IPS DF 6.9 (cell line): ENCODE data around the gene ZC3HAV1L.
"Not testable (repeated sequence)": the region's sequence is repeated elsewhere in the genome, so short reads cannot be mapped to it uniquely, and the experiment has no call there.

Source experiments
- DNase-seq: peaks from one replicate; pipeline ENCODE4 v3.0.0-alpha.2; 2013; ENCODE audit warnings: low read depth, low spot score
- H3K27ac ChIP-seq: one replicate; pipeline ENCODE4 v1.5.1; 2013; ENCODE audit warnings: low read length, control low read depth
- H3K27me3 ChIP-seq: 2 replicates; pipeline ENCODE4 v1.6.1; 2013; ENCODE audit warnings: mild to moderate bottlenecking, low read length; ENCODE audit not compliant: control insufficient read depth, insufficient read depth
- H3K36me3 ChIP-seq: 2 replicates; pipeline ENCODE4 v1.6.1; 2013; ENCODE audit warnings: low read length; ENCODE audit not compliant: control insufficient read depth, insufficient read depth
- H3K4me1 ChIP-seq: 2 replicates; pipeline ENCODE4 v1.6.1; 2013; ENCODE audit warnings: low read length; ENCODE audit not compliant: control insufficient read depth, insufficient read depth
- H3K4me3 ChIP-seq: 2 replicates; pipeline ENCODE4 v1.5.1; 2013; ENCODE audit warnings: mild to moderate bottlenecking, low read length
- H3K9me3 ChIP-seq: 2 replicates; pipeline ENCODE4 v1.6.1; 2013; ENCODE audit warnings: low read length, inconsistent platforms; ENCODE audit not compliant: control insufficient read depth, insufficient read depth
- WGBS: extraction: QIAGEN DNeasy Blood & Tissue Kit; methylation state at CpG from one replicate; pipeline ENCODE4 v1.1.7; 2013; ENCODE audit warnings: mixed read lengths, missing lambda C conversion rate; ENCODE audit not compliant: insufficient read length, insufficient coverage; 5-methylcytosine and 5-hydroxymethylcytosine counted together

Gene ZC3HAV1L

DNA sequence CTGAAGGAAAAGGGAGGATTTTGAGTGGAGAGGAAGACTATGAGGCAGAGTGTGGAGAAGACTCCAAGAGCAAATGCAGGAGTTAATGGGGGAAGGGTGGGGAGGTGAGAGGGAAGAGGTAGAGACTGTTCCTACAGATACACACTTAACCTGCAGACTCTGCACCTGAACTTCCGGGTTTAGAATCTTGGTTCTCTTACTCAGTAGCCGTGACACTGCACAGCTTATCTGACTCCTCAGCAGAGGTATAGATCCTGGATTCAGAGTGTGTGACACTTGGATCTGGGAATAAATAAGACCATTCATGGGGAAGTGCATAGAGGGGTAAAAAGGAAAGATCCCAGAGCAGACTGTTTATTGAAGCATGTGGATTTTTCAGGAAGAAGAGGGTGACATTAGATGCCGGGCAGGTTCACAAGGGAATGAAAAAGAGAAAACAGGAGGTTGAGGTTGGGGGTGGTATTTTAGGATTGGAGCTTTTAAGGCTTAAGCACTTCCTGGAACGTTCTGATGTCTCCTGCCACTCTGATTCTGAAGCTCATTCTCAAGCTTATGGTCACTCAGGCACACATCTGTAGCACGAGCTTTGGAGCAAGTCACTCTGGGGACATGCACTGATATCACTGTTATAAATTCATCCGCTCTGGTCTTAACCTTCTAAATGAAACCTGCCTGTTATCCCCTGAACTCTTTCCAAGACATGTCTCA is 5.7 kb upstream of the ZC3HAV1L start:
- WGBS = no CpG with 5 or more reads among the region's 6 CpGs
- Histone ChIP-seq H3K27ac (no peak overlapping the region), H3K4me1 (no peaks in the 10 kb centered on the region), H3K4me3 (no peak overlapping the region), H3K27me3 (no peaks in the 10 kb centered on the region), H3K9me3 (no peaks in the 10 kb centered on the region), H3K36me3 (no peaks in the 10 kb centered on the region; the same call in 1 of the 2 replicates)
- DNase-seq = no peak

DNA sequence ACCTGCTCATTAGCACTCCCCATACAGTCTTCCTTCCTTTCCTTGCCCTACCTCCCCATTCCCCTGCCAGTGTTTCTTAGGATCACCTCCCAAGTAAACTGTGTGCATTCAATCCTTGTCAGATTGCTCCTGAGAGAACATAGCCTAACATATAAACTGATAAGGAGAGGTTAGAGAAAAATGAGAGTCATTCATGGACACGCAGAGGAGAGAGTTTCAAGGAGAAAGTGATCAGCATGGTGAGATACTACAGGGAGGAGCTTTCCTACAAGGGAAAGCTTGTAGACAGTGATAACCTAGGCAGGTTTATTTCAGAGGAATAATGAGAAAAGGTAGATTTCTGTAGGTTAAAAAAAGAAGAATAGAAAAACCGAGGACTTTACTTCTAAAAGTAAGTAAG is 2.8 kb upstream of the ZC3HAV1L start:
- DNase-seq = no peak
- Histone ChIP-seq H3K27me3 (no peaks in the 10 kb centered on the region), H3K27ac (no peak overlapping the region), H3K36me3 (no peaks in the 10 kb centered on the region), H3K4me1 (no peaks in the 10 kb centered on the region), H3K9me3 (no peaks in the 10 kb centered on the region), H3K4me3 (no peak overlapping the region)
- no CpG with 5 or more reads among the region's 2 CpGs for WGBS

- no peak for DNase-seq
- H3K9me3 ChIP-seq = no peaks in the 10 kb centered on the region
- no peak overlapping the region for H3K27ac ChIP-seq
- H3K27me3 ChIP-seq = no peaks in the 10 kb centered on the region
- no peaks in the 10 kb centered on the region for H3K4me1 ChIP-seq
- no peaks in the 10 kb centered on the region for H3K36me3 ChIP-seq
- no peak overlapping the region for H3K4me3 ChIP-seq
- no CpG with 5 or more reads among the region's 3 CpGs for WGBS
These were observed 1.1 kb upstream of the ZC3HAV1L start for GRCh38 chr7:139036901-139037300.

GRCh38 chr7:139034855-139035585 is 822 bp downstream of the ZC3HAV1L start:
- no CpG with 5 or more reads among the region's 47 CpGs for WGBS
- no peaks in the 10 kb centered on the region for H3K36me3 ChIP-seq
- no peaks in the 10 kb centered on the region for H3K4me1 ChIP-seq
- H3K4me3 ChIP-seq = peak overlapping the region; percentile 55; the same call in 1 of the 2 replicates
- no peak for DNase-seq
- H3K27ac ChIP-seq = no peak overlapping the region
- H3K27me3 ChIP-seq = no peaks in the 10 kb centered on the region
- H3K9me3 ChIP-seq = no peaks in the 10 kb centered on the region

DNA sequence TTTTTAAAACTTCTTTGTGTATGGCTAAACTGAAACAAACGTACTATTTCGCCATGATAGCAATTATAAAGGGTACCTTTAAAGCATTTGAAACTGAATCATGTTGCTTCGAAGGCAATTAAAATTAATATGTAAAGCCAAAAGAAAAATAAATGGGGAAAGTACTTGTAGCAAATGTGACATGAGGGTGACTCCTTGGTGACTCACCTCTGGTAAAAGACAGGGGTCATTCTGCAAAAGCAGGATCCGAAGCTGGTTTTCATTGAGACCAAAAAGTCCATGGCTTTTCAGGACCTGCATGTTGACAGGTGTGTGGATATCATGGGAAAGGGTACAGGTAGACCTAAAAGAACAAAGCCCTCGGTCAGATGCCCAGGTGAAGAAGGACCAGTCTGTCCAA is 1.5 kb downstream of the ZC3HAV1L start:
- no peaks in the 10 kb centered on the region for H3K4me1 ChIP-seq
- no peak overlapping the region for H3K4me3 ChIP-seq
- no peaks in the 10 kb centered on the region for H3K9me3 ChIP-seq
- WGBS = no CpG with 5 or more reads among the region's 5 CpGs
- DNase-seq = no peak
- H3K27me3 ChIP-seq = no peaks in the 10 kb centered on the region
- no peak overlapping the region for H3K27ac ChIP-seq
- H3K36me3 ChIP-seq = no peaks in the 10 kb centered on the region

- no peak for DNase-seq
- Histone ChIP-seq H3K4me1 (no peaks in the 10 kb centered on the region), H3K4me3 (no peak overlapping the region), H3K27me3 (no peaks in the 10 kb centered on the region), H3K9me3 (no peaks in the 10 kb centered on the region), H3K36me3 (no peaks in the 10 kb centered on the region), H3K27ac (no peak overlapping the region)
- no CpG with 5 or more reads among the region's 6 CpGs for WGBS
These were observed 2.3 kb downstream of the ZC3HAV1L start for GRCh38 chr7:139033346-139034114.

GRCh38 chr7:139032473-139032872 is 3.4 kb downstream of the ZC3HAV1L start:
- Histone ChIP-seq H3K27me3 (no peaks in the 10 kb centered on the region), H3K27ac (no peak overlapping the region), H3K9me3 (no peaks in the 10 kb centered on the region), H3K4me1 (no peaks in the 10 kb centered on the region), H3K4me3 (no peak overlapping the region), H3K36me3 (no peaks in the 10 kb centered on the region)
- DNase-seq = no peak
- no CpG with 5 or more reads among the region's 4 CpGs for WGBS

DNA sequence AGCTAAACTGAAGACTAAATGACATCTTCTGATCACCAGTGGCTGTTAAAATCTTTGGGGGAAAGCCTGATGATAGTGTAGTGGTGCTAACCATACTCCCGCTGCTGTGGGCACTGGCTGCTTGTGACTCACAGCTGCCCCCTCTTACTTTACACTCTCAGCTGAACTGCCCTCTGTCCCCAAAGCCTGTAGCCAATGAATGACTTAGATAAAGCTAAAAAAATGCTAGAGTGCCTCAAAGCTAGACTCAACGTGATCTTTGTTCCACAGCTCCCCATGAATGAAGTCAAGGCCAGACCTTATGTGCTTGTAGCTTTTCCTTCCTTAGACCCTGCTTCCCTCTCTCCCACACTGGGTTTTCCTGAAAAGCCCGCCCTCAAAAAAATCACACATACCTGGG is 6.5 kb downstream of the ZC3HAV1L start:
- H3K9me3 ChIP-seq = no peaks in the 10 kb centered on the region
- H3K27me3 ChIP-seq = no peaks in the 10 kb centered on the region
- WGBS = no CpG with 5 or more reads among the region's 3 CpGs
- no peaks in the 10 kb centered on the region for H3K4me1 ChIP-seq
- no peak overlapping the region for H3K27ac ChIP-seq
- H3K4me3 ChIP-seq = no peak overlapping the region
- DNase-seq = no peak
- H3K36me3 ChIP-seq = no peaks in the 10 kb centered on the region

DNA sequence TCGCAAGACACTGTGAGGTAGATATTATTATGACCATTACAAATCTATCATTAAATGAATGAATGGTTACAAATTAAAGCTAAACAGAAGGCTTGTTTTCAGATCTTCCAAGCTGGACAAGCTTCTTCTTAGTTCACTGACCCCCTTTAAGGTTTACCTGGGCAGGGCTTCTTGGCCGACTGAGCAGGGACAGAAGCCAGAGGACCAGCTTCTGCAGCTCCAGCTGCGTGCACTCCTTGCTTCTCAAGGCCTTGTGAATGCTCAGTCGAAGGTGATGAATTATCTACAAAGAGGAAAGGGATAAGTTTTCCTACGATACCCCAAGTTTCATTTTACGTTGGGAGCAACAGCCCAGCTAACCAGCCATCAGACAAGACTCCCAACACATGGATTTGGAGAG is 9.3 kb downstream of the ZC3HAV1L start:
- WGBS = no CpG with 5 or more reads among the region's 6 CpGs
- H3K4me1 ChIP-seq = no peaks in the 10 kb centered on the region

GRCh38 chr7:139025861-139026260 is 10.0 kb downstream of the ZC3HAV1L start:
- H3K4me1 ChIP-seq, H3K27me3 ChIP-seq, H3K4me3 ChIP-seq, H3K27ac ChIP-seq, H3K9me3 ChIP-seq, H3K36me3 ChIP-seq, DNase-seq: not testable (repeated sequence)
- WGBS = no CpG with 5 or more reads among the region's 5 CpGs

More for the DNA sequence above, 9.3 kb downstream of the ZC3HAV1L start:
- DNase-seq = no peak
- no peaks in the 10 kb centered on the region for H3K36me3 ChIP-seq
- no peak overlapping the region for H3K27ac ChIP-seq
- H3K9me3 ChIP-seq = no peaks in the 10 kb centered on the region
- no peaks in the 10 kb centered on the region for H3K27me3 ChIP-seq
- no peak overlapping the region for H3K4me3 ChIP-seq
